OCI-LY1 (cell line): Measurements from ENCODE around the gene ZDBF2.

Experiments
- EZH2 ChIP-seq: fragments of 200-600 bp; sonication (generic), shearing (Covaris generic); IDR thresholded peaks from 2 replicates; pipeline ENCODE4 v1.8.0; 2017; ENCODE audit warnings: borderline replicate concordance, mixed run types, mild to moderate bottlenecking, antibody characterized with exemption, low read length, moderate library complexity, mixed read lengths
- TF ChIP-seq, protein P1 (sequence below): fragments of 200-600 bp; sonication (generic), shearing (Covaris generic); IDR thresholded peaks from 2 replicates; pipeline ENCODE4 v1.5.1; 2017; ENCODE audit warnings: mild to moderate bottlenecking, antibody characterized with exemption, low read length, moderate library complexity, mixed read lengths

DNA sequence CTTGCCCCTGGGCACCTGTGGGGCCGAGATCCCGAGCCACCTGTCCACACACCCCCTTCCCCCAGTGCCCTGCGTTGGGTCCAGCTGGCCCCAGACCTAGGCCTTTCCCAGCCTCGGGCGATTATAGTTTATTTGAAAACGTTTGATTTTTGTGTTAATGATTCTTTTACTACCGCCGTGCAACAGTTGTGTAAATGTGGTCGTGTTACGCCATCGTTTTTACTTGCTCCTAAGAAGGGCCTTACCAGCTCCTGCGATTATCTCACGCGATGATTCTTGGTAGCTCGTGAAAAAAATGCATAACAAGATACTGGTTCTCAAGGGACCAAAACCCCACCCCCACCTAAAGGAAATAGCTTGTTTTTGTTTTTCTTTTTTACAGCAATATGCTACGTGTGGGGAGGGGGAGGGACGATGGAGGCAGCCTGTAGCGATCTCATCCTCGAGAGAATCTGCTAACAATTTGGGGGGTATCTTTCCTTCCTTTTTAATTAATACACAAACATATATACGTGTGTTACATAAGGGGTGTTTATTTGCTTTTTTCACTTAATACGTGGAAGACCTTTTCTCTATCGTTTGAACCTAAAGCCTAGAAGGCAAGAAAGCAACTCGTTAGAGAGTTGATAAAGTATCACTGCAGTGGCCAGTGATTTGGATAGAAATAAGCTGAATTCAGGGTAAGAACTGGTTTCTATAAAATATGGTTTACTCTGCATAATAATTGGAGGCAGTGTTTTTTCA, 1.0 kb downstream of the ZDBF2 start:
- TF ChIP-seq, protein P1, sequence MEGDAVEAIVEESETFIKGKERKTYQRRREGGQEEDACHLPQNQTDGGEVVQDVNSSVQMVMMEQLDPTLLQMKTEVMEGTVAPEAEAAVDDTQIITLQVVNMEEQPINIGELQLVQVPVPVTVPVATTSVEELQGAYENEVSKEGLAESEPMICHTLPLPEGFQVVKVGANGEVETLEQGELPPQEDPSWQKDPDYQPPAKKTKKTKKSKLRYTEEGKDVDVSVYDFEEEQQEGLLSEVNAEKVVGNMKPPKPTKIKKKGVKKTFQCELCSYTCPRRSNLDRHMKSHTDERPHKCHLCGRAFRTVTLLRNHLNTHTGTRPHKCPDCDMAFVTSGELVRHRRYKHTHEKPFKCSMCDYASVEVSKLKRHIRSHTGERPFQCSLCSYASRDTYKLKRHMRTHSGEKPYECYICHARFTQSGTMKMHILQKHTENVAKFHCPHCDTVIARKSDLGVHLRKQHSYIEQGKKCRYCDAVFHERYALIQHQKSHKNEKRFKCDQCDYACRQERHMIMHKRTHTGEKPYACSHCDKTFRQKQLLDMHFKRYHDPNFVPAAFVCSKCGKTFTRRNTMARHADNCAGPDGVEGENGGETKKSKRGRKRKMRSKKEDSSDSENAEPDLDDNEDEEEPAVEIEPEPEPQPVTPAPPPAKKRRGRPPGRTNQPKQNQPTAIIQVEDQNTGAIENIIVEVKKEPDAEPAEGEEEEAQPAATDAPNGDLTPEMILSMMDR = no peak
- no peak for TF ChIP-seq EZH2
